HCT116 (cell line): Measurements from ENCODE around the gene LGI1. TPM values are rescaled to one million over a fixed set of nuclear protein-coding genes. Genes with fewer than 3 reads are reported as not detected.

Experiments used
- ATAC-seq: fragments of 200-7000 bp; cut with Tn5 transposase; 2 replicates; pipeline ENCODE4 v1.9.1; 2020; ENCODE audit warnings: mild to moderate bottlenecking, moderate library complexity
- BruUV-seq: library from RNA; stranded (reverse); fragments of 400-500 nt; replicated peaks from 2 replicates; lab custom pipeline; 2021; lab: Mats Ljungman, UMichigan
- CTCF ChIA-PET: fragments of 300-600 bp; sonication (Branson Sonifier 250); formaldehyde crosslinking; loops from one replicate; lab custom pipeline; 2021; ENCODE audit warnings: antibody characterized with exemption; lab: Charles Lee
- POLR2A ChIA-PET: fragments of 300-600, 350-600 bp; sonication (Branson Sonifier 250); formaldehyde crosslinking; loops from one replicate; lab custom pipeline; 2021; ENCODE audit warnings: antibody characterized with exemption; lab: Charles Lee
- RAD21 ChIA-PET, 2 experiments: fragments of 300-600 bp; sonication (Branson Sonifier 250); formaldehyde crosslinking; loops; one replicate each; lab custom pipeline; 2023; ENCODE audit warnings: low total read pairs in 2 of 2; ENCODE audit not compliant: uncharacterized antibody in 2 of 2, unreplicated experiment in 2 of 2, low non-redundant PET in 1 of 2; lab: Charles Lee
- DNase-seq: peaks from one replicate; pipeline ENCODE4 v3.0.0-alpha.2; 2010; ENCODE audit warnings: low read depth, low spot score
- H2AFZ ChIP-seq: fragments of 200-600 bp; shearing (Covaris generic), sonication (generic); 2 replicates; pipeline ENCODE4 v1.6.1; 2017; ENCODE audit warnings: low read depth, mixed run types, mixed read lengths, antibody characterized with exemption, low read length; ENCODE audit not compliant: poor library complexity, severe bottlenecking
- H3K27ac ChIP-seq: 2 replicates; pipeline ENCODE4 v1.5.1; 2012; ENCODE audit warnings: low read depth, low read length
- H3K27me3 ChIP-seq: fragments of 200-600 bp; sonication (generic); 2 replicates; pipeline ENCODE4 v1.6.1; 2016; ENCODE audit warnings: mixed run types, low read length, mixed read lengths; ENCODE audit not compliant: insufficient read depth
- H3K36me3 ChIP-seq, 2 experiments: fragments of 200-500 bp in 1 of 2; fragments of 200-600 bp in 1 of 2; sonication (Bioruptor generic) in 1 of 2; sonication (generic) in 1 of 2; 2 replicates each; pipeline versions ENCODE4 v1.5.1 to v1.6.1; 2014 to 2016; ENCODE audit warnings: low read length in 2 of 2, inconsistent platforms in 1 of 2, mixed read lengths in 1 of 2, mixed run types in 1 of 2; ENCODE audit not compliant: insufficient read depth in 2 of 2, control insufficient read depth in 1 of 2
- H3K4me1 ChIP-seq, 2 experiments: fragments of 200-600 bp in 1 of 2; sonication (generic) in 1 of 2; 2 replicates each; pipeline versions ENCODE4 v1.5.1 to v1.6.1; 2012 to 2017; ENCODE audit warnings: low read length in 2 of 2, inconsistent platforms in 1 of 2, mild to moderate bottlenecking in 1 of 2, mixed read lengths in 1 of 2, mixed run types in 1 of 2, moderate library complexity in 1 of 2; ENCODE audit not compliant: insufficient read depth in 2 of 2, control insufficient read depth in 1 of 2
- H3K4me2 ChIP-seq: fragments of 200-600 bp; sonication (generic); 2 replicates; pipeline ENCODE4 v1.6.1; 2017; ENCODE audit warnings: mixed run types, low read length, mixed read lengths
- H3K4me3 ChIP-seq, 2 experiments: fragments of 200-600 bp in 1 of 2; sonication (generic) in 1 of 2; replicated peaks in 1 of 2; 2 replicates each; pipeline ENCODE4 v1.5.1; 2011 to 2016; ENCODE audit warnings: low read length in 2 of 2, control low read depth in 1 of 2, low read depth in 1 of 2, mild to moderate bottlenecking in 1 of 2, mixed read lengths in 1 of 2, mixed run types in 1 of 2
- H3K79me2 ChIP-seq: fragments of 200-600 bp; sonication (generic); 2 replicates; pipeline ENCODE4 v1.6.1; 2017; ENCODE audit warnings: mild to moderate bottlenecking, mixed run types, low read length, moderate library complexity, mixed read lengths; ENCODE audit not compliant: insufficient read depth
- H3K9ac ChIP-seq: fragments of 200-600 bp; sonication (generic); 2 replicates; pipeline ENCODE4 v1.6.1; 2016; ENCODE audit warnings: low read length, mixed read lengths
- H3K9me2 ChIP-seq: fragments of 200-600 bp; sonication (generic), shearing (Covaris generic); 2 replicates; pipeline ENCODE4 v1.6.1; 2017; ENCODE audit warnings: mixed run types, mild to moderate bottlenecking, moderate library complexity; ENCODE audit not compliant: insufficient read depth
- H3K9me3 ChIP-seq, 2 experiments: fragments of 200-500 bp in 1 of 2; fragments of 200-600 bp in 1 of 2; sonication (Bioruptor generic) in 1 of 2; sonication (generic) in 1 of 2; 2 replicates each; pipeline ENCODE4 v1.6.1; 2014 to 2017; ENCODE audit warnings: low read length in 2 of 2, mixed read lengths in 2 of 2, inconsistent platforms in 1 of 2, low read depth in 1 of 2, mild to moderate bottlenecking in 1 of 2, mixed run types in 1 of 2, moderate library complexity in 1 of 2; ENCODE audit not compliant: control insufficient read depth in 1 of 2, insufficient read depth in 1 of 2
- H4K20me1 ChIP-seq: fragments of 200-600 bp; sonication (generic), shearing (Covaris generic); 2 replicates; pipeline ENCODE4 v1.6.1; 2017; ENCODE audit warnings: mixed run types, mild to moderate bottlenecking, moderate library complexity; ENCODE audit not compliant: insufficient read depth
- ELF1 ChIP-seq: IDR thresholded peaks from 2 replicates; pipeline ENCODE4 v1.6.1; 2012; ENCODE audit warnings: low read depth, borderline replicate concordance
- EZH2 ChIP-seq: fragments of 200-600 bp; sonication (generic); IDR thresholded peaks from 2 replicates; pipeline ENCODE4 v1.6.1; 2017; ENCODE audit warnings: antibody characterized with exemption, mixed run types
- EZH2phosphoT487 ChIP-seq: fragments of 200-600 bp; IDR thresholded peaks from 2 replicates; pipeline ENCODE4 v1.6.1; 2018; ENCODE audit warnings: antibody characterized with exemption, borderline replicate concordance
- POLR2A ChIP-seq: IDR thresholded peaks from 2 replicates; pipeline ENCODE4 v1.7.0; 2011; ENCODE audit warnings: borderline replicate concordance; ENCODE audit not compliant: insufficient read depth, insufficient read length; ENCODE audit errors: extremely low read depth
- SIN3A ChIP-seq: IDR thresholded peaks from 2 replicates; pipeline ENCODE4 v1.6.1; 2012; ENCODE audit warnings: low read depth
- SP1 ChIP-seq: IDR thresholded peaks from 2 replicates; pipeline ENCODE4 v1.6.1; 2012; ENCODE audit warnings: low read depth
- SRF ChIP-seq: IDR thresholded peaks from 2 replicates; pipeline ENCODE4 v1.6.1; 2012; ENCODE audit warnings: low read depth
- TCF7L2 ChIP-seq: IDR thresholded peaks from 2 replicates; pipeline ENCODE4 v1.7.0; 2011; ENCODE audit warnings: borderline replicate concordance, inconsistent platforms; ENCODE audit not compliant: insufficient read depth, insufficient read length; ENCODE audit errors: extremely low read depth
- YY1 ChIP-seq: IDR thresholded peaks from 2 replicates; pipeline ENCODE4 v1.6.1; 2011; ENCODE audit warnings: low read length, low read depth, moderate library complexity, mild to moderate bottlenecking; ENCODE audit not compliant: insufficient replicate concordance; ENCODE audit errors: extremely low read depth
- ZFX ChIP-seq: fragments of 450-650 bp; IDR thresholded peaks from 2 replicates; pipeline ENCODE4 v1.6.1; 2017
- ZNF274 ChIP-seq: fragments of 200-500 bp; sonication (Bioruptor generic); IDR thresholded peaks from 2 replicates; pipeline ENCODE4 v1.6.1; 2014; ENCODE audit warnings: mild to moderate bottlenecking, low read depth, low read length, inconsistent platforms
- intact Hi-C: fragments of 100-400 bp; cut with micrococcal nuclease; formaldehyde crosslinking; loops from 2 replicates; pipeline ENCODE4 v1.10.0; 2022
- total RNA-seq: library from RNA; stranded (reverse); gene quantifications from one replicate; pipeline ENCODE4 v1.2.1, GENCODE V29; 2021; ENCODE audit not compliant: unreplicated experiment
- TF ChIP-seq, protein P1 (sequence below): IDR thresholded peaks from 2 replicates; pipeline ENCODE4 v1.6.1; 2012

LGI1 gene
- total RNA-seq, 1 experiment from 2014 or later: not detected

DNA sequence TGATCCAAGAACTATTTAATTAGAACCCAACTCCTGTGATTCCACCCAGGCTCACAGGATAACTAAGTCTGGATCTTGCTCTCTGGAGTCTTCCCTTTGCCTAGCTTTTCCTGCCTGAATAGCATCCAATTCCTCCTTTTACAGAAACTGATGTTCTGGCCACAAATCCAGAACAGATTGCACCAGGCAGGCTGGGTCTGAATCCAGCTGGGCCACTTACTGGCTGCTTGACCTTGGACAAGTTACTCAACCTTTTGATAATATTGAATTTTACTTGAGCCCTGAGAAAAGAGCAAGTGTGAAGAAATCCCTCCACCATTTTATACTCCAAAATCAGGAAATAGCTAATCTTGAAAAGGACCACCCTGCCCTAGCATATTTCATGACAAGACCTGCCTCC lies 80.5 kb downstream of the LGI1 start:
- no peak for ATAC-seq
- Histone ChIP-seq H3K4me2 (no peak overlapping the region), H3K4me1 (no peaks in the 10 kb centered on the region), H3K27me3 (no peaks in the 10 kb centered on the region), H3K36me3 (no peaks in the 10 kb centered on the region), H2AFZ (no peak overlapping the region), H3K9ac (no peak overlapping the region), H3K27ac (no peak overlapping the region), H3K9me3 (no peaks in the 10 kb centered on the region), H4K20me1 (no peaks in the 10 kb centered on the region), H3K4me3 (no peak overlapping the region), H3K9me2 (no peaks in the 10 kb centered on the region), H3K79me2 (no peaks in the 10 kb centered on the region)
- ChIA-PET CTCF (no interaction called here), RAD21 (no interaction called here), POLR2A (no interaction called here)
- BruUV-seq: no TSS peak
- TF ChIP-seq POLR2A (no peak), TCF7L2 (no peak)
- no peak for DNase-seq
- intact Hi-C loops: no loop called here

DNA sequence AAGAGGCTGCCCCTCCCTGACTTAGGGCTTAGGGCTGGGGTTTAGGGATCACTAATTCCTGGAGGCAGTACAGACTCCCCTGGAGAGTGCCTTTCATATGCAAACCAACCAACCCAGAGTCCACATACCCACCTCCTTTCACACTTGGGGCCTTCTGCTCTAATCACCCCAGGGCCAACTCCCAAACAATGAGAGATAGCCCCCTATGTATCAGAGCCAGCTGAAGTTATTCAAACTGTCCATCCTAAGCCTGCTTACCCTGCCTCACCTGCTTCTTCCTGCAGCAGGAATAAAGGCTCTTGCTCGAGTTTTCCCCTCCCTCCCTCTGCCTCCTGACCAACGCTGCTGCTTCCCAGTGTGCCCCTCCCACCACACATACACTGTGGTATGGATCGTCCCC lies 84.2 kb downstream of the LGI1 start:
- H3K36me3 ChIP-seq: no peaks in the 10 kb centered on the region
- H3K4me2 ChIP-seq: no peak overlapping the region
- intact Hi-C loops: no loop called here
- no peaks in the 10 kb centered on the region for H4K20me1 ChIP-seq
- BruUV-seq: no TSS peak
- POLR2A ChIA-PET: no interaction called here
- CTCF ChIA-PET: no interaction called here
- no peaks in the 10 kb centered on the region for H3K9me3 ChIP-seq
- no peak overlapping the region for H3K9ac ChIP-seq
- no peak overlapping the region for H3K27ac ChIP-seq
- RAD21 ChIA-PET: no interaction called here
- no peak overlapping the region for H2AFZ ChIP-seq
- ATAC-seq (no peak), DNase-seq (no peak)
- H3K9me2 ChIP-seq: no peaks in the 10 kb centered on the region
- no peaks in the 10 kb centered on the region for H3K4me1 ChIP-seq
- H3K27me3 ChIP-seq: no peaks in the 10 kb centered on the region
- TF ChIP-seq ZNF274 (no peak), SRF (no peak), EZH2 (no peak), POLR2A (no peak), ELF1 (no peak), ZFX (no peak), SIN3A (no peak), TCF7L2 (no peak), SP1 (no peak), YY1 (no peak), EZH2phosphoT487 (no peak)
- TF ChIP-seq, protein P1, sequence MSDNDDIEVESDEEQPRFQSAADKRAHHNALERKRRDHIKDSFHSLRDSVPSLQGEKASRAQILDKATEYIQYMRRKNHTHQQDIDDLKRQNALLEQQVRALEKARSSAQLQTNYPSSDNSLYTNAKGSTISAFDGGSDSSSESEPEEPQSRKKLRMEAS: no peak
- H3K79me2 ChIP-seq: no peaks in the 10 kb centered on the region
- no peak overlapping the region for H3K4me3 ChIP-seq
